ENCODE data around the gene CBX8. TPM values are rescaled to one million over a fixed set of nuclear protein-coding genes. Genes with fewer than 3 reads are reported as not detected.

Gene CBX8
- total RNA-seq, 1 experiment from 2014 or later: 2.0 TPM

- Mint-ChIP-seq H3K4me1 (peaks cover 45% of the 10 kb centered on the region), H3K4me3 (peak overlapping the region; percentile 61), H3K27me3 (ENCODE audit: low read depth) (peaks cover 92% of the 10 kb centered on the region), H3K9me3 (no peaks in the 10 kb centered on the region), H3K27ac (no peak overlapping the region), H3K36me3 (no peaks in the 10 kb centered on the region)
- ChIA-PET POLR2A (interaction anchor here (1.1 to 7.0 kb wide), 4 partner anchors 11 to 93 kb away, joined by 3 to 68 read pairs (median 6); partner anchors contain the start of genes CBX4 and CBX8), CTCF (interaction anchor here (0.6 to 20.8 kb wide), 28 partner anchors 10 to 199 kb away, joined by 3 to 464 read pairs (median 4); partner anchors contain the start of genes CBX4 and CBX8)
- DNase-seq (ENCODE audit: low spot score) (no peak), ATAC-seq (peak; percentile 47)
- TF ChIP-seq, protein P1, sequence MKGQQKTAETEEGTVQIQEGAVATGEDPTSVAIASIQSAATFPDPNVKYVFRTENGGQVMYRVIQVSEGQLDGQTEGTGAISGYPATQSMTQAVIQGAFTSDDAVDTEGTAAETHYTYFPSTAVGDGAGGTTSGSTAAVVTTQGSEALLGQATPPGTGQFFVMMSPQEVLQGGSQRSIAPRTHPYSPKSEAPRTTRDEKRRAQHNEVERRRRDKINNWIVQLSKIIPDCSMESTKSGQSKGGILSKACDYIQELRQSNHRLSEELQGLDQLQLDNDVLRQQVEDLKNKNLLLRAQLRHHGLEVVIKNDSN (CRISPR knock-in tag; IDR thresholded peaks at IDR 0.05): peak; percentile 50; the same call in 1 of the 2 replicates
- no peak for TF ChIP-seq SP1 (CRISPR knock-in tag; conservative IDR thresholded peaks at IDR 0.05)
- no peak for TF ChIP-seq GABPB1 (CRISPR knock-in tag; IDR thresholded peaks at IDR 0.05)
- TF ChIP-seq MAX (CRISPR knock-in tag; IDR thresholded peaks at IDR 0.05): 0 out of 2 replicates have a peak, but pooled peaks have one; percentile 39
- TF ChIP-seq E2F1 (CRISPR knock-in tag; IDR thresholded peaks at IDR 0.05): no peak
- TF ChIP-seq, protein P2, sequence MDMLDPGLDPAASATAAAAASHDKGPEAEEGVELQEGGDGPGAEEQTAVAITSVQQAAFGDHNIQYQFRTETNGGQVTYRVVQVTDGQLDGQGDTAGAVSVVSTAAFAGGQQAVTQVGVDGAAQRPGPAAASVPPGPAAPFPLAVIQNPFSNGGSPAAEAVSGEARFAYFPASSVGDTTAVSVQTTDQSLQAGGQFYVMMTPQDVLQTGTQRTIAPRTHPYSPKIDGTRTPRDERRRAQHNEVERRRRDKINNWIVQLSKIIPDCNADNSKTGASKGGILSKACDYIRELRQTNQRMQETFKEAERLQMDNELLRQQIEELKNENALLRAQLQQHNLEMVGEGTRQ (CRISPR knock-in tag; IDR thresholded peaks at IDR 0.05): 0 out of 2 replicates have a peak, but pooled peaks have one; percentile 46
- TF ChIP-seq ELF4 (CRISPR knock-in tag; IDR thresholded peaks at IDR 0.05; ENCODE audit: low read depth): no peak
Measured at GRCh38 chr17:79808763-79809529, 12.1 kb upstream of the CBX8 start.

DNA sequence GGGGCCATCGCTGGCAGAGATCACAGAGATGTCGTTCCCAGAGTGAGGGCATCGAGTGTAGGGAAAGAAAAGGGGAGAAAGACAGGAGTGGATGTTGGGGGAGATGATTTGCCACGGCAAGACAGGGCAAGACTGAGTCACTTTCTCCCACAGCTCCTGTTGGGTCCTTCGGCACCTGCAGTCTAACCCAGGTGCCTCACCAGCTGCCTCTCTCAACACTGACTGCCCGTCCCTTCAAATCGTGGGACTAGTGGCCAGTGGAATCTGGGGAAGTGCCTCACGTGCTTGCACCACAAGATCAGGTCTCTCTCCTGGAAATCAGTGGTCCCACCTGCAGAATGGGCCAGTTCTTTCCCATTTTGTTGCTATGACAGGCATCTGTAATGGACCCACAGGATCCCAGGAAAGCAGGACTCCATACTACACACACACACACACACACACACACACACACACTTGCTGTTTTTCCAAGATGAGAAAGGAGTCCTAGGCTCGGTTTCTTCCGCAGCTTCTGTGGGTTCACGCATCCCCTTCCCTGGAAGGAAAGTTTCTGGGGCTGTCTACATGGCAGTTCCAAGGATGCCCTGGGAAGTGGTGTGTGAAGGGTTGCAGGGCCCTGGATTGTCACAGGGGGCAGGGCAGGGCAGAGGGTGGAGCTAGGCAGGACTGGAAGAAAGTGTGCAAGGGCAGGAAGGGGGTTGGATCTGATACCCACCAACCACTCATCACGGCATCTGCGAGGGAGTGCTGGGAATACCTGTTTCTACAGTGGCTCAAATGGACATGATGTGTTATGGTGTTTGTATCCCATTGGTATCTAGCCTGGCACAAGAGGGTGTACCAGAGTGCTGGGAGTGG lies 10.2 kb upstream of the CBX8 start:
- ChIA-PET CTCF (interaction anchor here (0.6 to 20.8 kb wide), 11 partner anchors 8 to 185 kb away, joined by 3 to 464 read pairs (median 7); partner anchors contain the start of genes CBX4 and CBX8), POLR2A (interaction anchor here (0.6 to 7.0 kb wide), 2 partner anchors 28 to 61 kb away, joined by 3 to 68 read pairs; no protein-coding TSS in a partner anchor)
- Mint-ChIP-seq H3K4me1 (peaks cover 53% of the 10 kb centered on the region), H3K4me3 (no peak overlapping the region), H3K27ac (no peak overlapping the region), H3K36me3 (no peaks in the 10 kb centered on the region), H3K9me3 (no peaks in the 10 kb centered on the region), H3K27me3 (ENCODE audit: low read depth) (peaks cover 97% of the 10 kb centered on the region)
- DNase-seq (ENCODE audit: low spot score) (no peak), ATAC-seq (no peak)
- TF ChIP-seq, protein P2 (CRISPR knock-in tag; IDR thresholded peaks at IDR 0.05): no peak
- TF ChIP-seq, protein P3, sequence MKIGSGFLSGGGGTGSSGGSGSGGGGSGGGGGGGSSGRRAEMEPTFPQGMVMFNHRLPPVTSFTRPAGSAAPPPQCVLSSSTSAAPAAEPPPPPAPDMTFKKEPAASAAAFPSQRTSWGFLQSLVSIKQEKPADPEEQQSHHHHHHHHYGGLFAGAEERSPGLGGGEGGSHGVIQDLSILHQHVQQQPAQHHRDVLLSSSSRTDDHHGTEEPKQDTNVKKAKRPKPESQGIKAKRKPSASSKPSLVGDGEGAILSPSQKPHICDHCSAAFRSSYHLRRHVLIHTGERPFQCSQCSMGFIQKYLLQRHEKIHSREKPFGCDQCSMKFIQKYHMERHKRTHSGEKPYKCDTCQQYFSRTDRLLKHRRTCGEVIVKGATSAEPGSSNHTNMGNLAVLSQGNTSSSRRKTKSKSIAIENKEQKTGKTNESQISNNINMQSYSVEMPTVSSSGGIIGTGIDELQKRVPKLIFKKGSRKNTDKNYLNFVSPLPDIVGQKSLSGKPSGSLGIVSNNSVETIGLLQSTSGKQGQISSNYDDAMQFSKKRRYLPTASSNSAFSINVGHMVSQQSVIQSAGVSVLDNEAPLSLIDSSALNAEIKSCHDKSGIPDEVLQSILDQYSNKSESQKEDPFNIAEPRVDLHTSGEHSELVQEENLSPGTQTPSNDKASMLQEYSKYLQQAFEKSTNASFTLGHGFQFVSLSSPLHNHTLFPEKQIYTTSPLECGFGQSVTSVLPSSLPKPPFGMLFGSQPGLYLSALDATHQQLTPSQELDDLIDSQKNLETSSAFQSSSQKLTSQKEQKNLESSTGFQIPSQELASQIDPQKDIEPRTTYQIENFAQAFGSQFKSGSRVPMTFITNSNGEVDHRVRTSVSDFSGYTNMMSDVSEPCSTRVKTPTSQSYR (CRISPR knock-in tag; IDR thresholded peaks at IDR 0.05): no peak
- TF ChIP-seq MYBL2 (CRISPR knock-in tag; IDR thresholded peaks at IDR 0.05) (no peak), ZBTB21 (CRISPR knock-in tag; IDR thresholded peaks at IDR 0.05; ENCODE audit: borderline replicate concordance) (no peak), TEAD1 (CRISPR knock-in tag; IDR thresholded peaks at IDR 0.05) (no peak), ZNF263 (CRISPR knock-in tag; IDR thresholded peaks at IDR 0.05; ENCODE audit: low read depth) (no peak), OVOL2 (CRISPR knock-in tag; IDR thresholded peaks at IDR 0.05; ENCODE audit: borderline replicate concordance) (no peak), RORB (CRISPR knock-in tag; IDR thresholded peaks at IDR 0.05) (no peak)
- TF ChIP-seq, protein P4, sequence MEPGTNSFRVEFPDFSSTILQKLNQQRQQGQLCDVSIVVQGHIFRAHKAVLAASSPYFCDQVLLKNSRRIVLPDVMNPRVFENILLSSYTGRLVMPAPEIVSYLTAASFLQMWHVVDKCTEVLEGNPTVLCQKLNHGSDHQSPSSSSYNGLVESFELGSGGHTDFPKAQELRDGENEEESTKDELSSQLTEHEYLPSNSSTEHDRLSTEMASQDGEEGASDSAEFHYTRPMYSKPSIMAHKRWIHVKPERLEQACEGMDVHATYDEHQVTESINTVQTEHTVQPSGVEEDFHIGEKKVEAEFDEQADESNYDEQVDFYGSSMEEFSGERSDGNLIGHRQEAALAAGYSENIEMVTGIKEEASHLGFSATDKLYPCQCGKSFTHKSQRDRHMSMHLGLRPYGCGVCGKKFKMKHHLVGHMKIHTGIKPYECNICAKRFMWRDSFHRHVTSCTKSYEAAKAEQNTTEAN (CRISPR knock-in tag; IDR thresholded peaks at IDR 0.05): no peak
- TF ChIP-seq, protein P5, sequence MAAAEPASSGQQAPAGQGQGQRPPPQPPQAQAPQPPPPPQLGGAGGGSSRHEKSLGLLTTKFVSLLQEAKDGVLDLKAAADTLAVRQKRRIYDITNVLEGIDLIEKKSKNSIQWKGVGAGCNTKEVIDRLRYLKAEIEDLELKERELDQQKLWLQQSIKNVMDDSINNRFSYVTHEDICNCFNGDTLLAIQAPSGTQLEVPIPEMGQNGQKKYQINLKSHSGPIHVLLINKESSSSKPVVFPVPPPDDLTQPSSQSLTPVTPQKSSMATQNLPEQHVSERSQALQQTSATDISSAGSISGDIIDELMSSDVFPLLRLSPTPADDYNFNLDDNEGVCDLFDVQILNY (CRISPR knock-in tag; IDR thresholded peaks at IDR 0.05): no peak
- TF ChIP-seq, protein P6, sequence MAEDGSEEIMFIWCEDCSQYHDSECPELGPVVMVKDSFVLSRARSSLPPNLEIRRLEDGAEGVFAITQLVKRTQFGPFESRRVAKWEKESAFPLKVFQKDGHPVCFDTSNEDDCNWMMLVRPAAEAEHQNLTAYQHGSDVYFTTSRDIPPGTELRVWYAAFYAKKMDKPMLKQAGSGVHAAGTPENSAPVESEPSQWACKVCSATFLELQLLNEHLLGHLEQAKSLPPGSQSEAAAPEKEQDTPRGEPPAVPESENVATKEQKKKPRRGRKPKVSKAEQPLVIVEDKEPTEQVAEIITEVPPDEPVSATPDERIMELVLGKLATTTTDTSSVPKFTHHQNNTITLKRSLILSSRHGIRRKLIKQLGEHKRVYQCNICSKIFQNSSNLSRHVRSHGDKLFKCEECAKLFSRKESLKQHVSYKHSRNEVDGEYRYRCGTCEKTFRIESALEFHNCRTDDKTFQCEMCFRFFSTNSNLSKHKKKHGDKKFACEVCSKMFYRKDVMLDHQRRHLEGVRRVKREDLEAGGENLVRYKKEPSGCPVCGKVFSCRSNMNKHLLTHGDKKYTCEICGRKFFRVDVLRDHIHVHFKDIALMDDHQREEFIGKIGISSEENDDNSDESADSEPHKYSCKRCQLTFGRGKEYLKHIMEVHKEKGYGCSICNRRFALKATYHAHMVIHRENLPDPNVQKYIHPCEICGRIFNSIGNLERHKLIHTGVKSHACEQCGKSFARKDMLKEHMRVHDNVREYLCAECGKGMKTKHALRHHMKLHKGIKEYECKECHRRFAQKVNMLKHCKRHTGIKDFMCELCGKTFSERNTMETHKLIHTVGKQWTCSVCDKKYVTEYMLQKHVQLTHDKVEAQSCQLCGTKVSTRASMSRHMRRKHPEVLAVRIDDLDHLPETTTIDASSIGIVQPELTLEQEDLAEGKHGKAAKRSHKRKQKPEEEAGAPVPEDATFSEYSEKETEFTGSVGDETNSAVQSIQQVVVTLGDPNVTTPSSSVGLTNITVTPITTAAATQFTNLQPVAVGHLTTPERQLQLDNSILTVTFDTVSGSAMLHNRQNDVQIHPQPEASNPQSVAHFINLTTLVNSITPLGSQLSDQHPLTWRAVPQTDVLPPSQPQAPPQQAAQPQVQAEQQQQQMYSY (CRISPR knock-in tag; IDR thresholded peaks at IDR 0.05): no peak

Measured in WTC11 (cell line).